Adipose tissue (tissue), 3 donors: Measurements from ENCODE around the gene GLUD2. TPM values are rescaled to one million over a fixed set of nuclear protein-coding genes. Genes with fewer than 3 reads are reported as not detected.
"Not testable (repeated sequence)": the region's sequence is repeated elsewhere in the genome, so short reads cannot be mapped to it uniquely, and the experiment has no call there.

ENCODE experiments used
- H3K27ac ChIP-seq: one replicate; pipeline ENCODE4 v1.5.1; 2013; ENCODE audit warnings: low read depth, low read length
- WGBS, 3 donors: extraction: QIAGEN DNeasy Blood & Tissue Kit; methylation state at CpG; one replicate each; pipeline ENCODE4 v1.1.7; 2013; 5-methylcytosine and 5-hydroxymethylcytosine counted together
- polyA plus RNA-seq, 3 donors: library from polyadenylated mRNA; stranded (reverse); fragments of 200-250 nt; gene quantifications; one replicate each; pipeline ENCODE4 v1.2.3, GENCODE V29; 2013
- donor health status: healthy with polysubstance abuse.
- donor health status: Bipolar disorder and iron deficiency.
- donor health status: healthy.

Gene GLUD2
- 1 to 10 TPM in 2 of 3 donors, under 1 TPM in 1; 0.82 to 3.7 (median 1.6) TPM for polyA plus RNA-seq

GRCh38 chrX:121047441-121048419 is at the start of gene GLUD2:
TSS of gene GLUD2 (plus strand) at chrX:121047610. CDS start at chrX:121047685, 75 bp downstream.
- WGBS, 3 donors = 13 to 50% (median 20%) methylated on average over 49 to 77 of the region's 82 CpGs
- not testable (repeated sequence) for H3K27ac ChIP-seq

- H3K27ac ChIP-seq = no peak overlapping the region
- WGBS, 3 donors = 73 to 90% (median 76%) methylated on average over 3 of the region's 3 CpGs
Measured at GRCh38 chrX:120999413-120999812, 48.0 kb upstream of the GLUD2 start.

DNA sequence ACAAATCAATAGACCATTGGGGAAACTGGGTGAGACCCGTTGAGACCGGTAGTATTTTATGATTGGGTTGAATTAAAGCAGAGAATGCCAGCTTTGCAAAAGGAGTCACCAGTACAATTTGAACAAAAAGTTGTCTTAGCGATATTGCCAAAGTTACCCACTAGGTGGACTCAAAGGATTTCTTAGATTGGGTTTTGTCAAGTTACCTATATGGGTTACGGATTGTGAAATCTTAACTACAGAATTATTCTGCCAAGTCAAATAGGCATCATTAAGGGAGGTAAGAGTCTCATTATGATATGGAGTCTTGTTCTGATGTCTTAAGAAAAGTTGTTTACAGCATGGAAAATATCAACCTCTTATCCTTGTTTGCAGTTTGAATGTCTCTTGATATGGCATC is 46.8 kb upstream of the GLUD2 start:
- WGBS, 3 donors = 46 to 65% (median 60%) methylated on average over 4 of the region's 4 CpGs
- H3K27ac ChIP-seq = no peak overlapping the region

DNA sequence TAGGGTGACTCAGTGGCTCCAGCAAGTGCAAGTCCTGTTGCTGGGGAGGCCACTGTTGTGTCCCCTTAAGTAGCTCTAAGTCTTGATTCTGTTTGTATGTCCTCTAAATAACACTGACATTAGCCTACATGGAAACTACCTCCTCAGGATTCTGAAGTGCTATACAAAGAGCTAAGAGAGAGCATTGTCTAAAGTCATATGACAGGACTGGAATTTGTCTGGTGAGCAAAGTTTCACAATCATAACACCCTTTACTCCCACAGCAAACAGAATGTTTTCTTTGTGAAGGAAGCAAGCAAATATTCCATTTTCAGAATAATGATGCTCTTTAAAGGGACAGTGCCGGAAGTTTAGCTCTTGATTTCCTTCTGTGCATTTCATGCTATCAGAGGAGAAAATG is 38.5 kb upstream of the GLUD2 start:
- WGBS, 3 donors = 53 to 71% (median 66%) methylated on average over 1 of the region's 1 CpG
- no peak overlapping the region for H3K27ac ChIP-seq

DNA sequence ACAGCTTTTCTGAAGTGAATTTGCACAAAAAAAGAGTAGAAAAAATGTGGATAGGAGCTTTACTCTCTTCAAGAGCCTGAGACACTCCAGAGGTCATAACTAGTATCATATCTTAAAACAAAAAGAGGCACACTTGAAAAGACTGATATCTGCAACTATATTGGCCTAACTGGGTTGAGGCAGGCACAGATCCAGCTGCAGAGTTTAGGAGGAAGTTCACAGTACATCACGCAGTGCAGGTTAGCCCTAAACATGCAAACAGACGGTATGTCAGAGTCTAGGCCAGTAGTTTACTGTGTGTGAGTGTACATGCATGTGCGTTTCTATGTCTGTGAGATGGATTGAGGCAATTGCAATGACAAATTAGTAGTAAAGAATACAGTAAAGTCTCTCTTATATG is 37.6 kb upstream of the GLUD2 start:
- WGBS, 3 donors = 67 to 72% (median 69%) methylated on average over 3 of the region's 3 CpGs
- H3K27ac ChIP-seq = no peak overlapping the region

DNA sequence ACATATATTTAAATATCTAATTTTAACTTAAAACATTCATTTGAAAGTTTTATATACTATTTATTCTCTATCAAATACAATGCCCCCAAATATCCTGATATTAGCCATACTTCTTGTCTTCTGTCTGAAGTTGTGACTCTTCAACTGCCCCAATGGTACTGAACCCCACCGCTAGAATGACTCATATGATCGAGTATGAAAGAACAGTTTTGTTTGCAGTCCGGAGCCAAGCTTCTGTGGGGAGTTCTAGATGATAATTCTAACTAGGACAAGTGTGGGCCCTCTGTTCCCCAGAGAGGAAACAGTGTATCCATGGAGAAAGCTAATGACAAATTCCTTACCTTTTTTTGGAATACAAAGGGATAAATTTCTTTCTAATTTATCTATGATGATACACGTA is 37.2 kb upstream of the GLUD2 start:
- H3K27ac ChIP-seq = no peak overlapping the region
- 41 to 59% (median 48%) methylated on average over 4 of the region's 4 CpGs for WGBS, 3 donors

GRCh38 chrX:121011254-121011653 is 36.2 kb upstream of the GLUD2 start:
- WGBS, 3 donors = 29 to 85% (median 79%) methylated on average over 7 of the region's 7 CpGs
- H3K27ac ChIP-seq = no peak overlapping the region

DNA sequence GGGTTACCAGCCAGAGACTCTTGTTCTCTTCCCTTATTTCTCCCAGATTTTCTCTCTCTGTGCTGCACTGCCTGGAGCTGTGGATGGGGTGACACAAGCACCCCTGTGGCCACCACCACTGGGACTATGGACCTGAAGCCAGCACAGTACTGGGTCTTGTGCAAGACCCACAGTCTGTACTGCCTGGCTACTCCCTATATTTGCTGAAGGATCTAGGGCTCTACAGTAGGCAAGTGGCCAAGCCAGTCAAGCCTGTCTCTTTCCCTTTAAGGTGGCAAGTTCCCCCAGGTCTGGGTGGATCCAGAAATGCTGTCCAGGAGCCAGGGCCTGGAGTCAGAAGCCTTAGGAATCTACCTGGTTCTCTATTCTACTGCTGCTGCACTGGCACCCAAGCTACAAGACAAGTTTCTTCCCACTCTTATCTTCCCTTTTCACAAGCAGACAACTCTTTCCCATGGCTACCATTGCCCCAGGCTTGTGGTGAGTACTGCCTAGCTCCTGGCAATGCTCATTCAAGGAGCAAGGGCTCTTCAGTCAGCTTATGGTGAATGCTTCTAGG is 33.4 kb upstream of the GLUD2 start:
- no peak overlapping the region for H3K27ac ChIP-seq

GRCh38 chrX:121014826-121015225 is 32.6 kb upstream of the GLUD2 start:
- H3K27ac ChIP-seq = no peak overlapping the region
- 77 to 94% (median 86%) methylated on average over 2 of the region's 2 CpGs for WGBS, 3 donors

GRCh38 chrX:121028419-121028818 is 19.0 kb upstream of the GLUD2 start:
- WGBS, 3 donors = 25 to 74% (median 65%) methylated on average over 1 of the region's 1 CpG
- no peak overlapping the region for H3K27ac ChIP-seq

DNA sequence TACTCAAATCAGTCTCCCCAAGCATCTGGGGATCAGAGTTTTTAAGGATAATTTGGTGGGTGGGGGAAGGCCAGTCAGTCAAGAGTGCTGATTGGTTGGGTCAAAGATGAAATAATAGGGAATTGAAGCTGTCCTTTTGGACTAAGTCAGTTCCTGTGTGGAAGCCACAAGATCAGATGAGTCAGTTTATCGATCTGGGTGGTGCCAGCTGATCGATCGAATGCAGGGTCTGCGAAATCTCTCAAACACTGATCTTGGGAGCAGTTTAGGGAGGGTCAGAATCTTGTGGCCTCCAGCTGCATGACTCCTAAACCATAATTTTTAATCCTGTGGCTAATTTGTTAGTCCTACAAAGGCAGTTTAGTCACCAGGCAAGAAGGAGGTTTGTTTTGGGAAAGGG is 17.3 kb upstream of the GLUD2 start:
- H3K27ac ChIP-seq = no peak overlapping the region
- 90 to 97% (median 92%) methylated on average over 4 of the region's 4 CpGs for whole genome bisulfite sequencing, 3 donors

DNA sequence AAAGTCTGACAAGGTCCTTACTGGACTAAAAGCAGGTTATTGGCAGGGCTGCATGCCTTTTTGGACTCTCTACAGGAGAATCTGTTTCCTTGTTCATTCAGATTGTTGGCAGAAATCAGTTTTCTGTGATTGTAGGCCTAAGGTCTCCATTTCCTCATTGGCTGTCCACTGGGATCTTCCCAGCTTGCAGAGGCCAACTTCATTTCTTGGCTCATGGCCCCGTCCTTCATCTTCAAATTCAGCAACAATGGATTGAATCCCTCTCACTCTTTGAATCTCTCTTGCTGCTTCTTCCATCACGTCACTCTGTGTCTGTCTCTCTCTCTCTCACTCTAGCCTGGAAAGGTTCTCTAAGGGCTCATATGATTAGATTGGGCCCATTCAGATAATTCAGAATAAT is 14.9 kb upstream of the GLUD2 start:
- no peak overlapping the region for H3K27ac ChIP-seq
- WGBS, 3 donors = 30 to 51% (median 44%) methylated on average over 1 to 2 of the region's 2 CpGs

DNA sequence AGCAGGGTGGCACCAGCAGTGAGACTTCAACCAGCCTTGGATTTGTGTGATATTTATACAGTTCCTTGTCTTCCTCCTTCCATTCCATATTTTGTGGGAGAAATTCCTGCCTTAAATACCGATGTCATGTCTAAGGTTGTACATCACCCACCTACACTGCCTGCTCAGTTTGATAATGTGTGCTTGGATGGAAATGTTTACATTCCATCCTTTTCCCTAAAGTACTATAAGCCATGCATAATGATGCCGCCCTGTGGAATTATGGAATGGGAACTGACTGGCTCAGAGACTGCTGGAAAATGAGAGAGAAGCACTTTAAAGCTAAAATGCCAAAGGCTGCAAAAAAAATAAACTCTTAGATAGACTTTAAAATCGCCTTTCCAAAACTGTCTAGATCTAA is 11.3 kb upstream of the GLUD2 start:
- no peak overlapping the region for H3K27ac ChIP-seq
- WGBS, 3 donors = 57 to 68% (median 65%) methylated on average over 3 of the region's 3 CpGs

GRCh38 chrX:121036951-121037350 is 10.5 kb upstream of the GLUD2 start:
- H3K27ac ChIP-seq = no peak overlapping the region
- 70 to 80% (median 72%) methylated on average over 4 of the region's 4 CpGs for WGBS, 3 donors

DNA sequence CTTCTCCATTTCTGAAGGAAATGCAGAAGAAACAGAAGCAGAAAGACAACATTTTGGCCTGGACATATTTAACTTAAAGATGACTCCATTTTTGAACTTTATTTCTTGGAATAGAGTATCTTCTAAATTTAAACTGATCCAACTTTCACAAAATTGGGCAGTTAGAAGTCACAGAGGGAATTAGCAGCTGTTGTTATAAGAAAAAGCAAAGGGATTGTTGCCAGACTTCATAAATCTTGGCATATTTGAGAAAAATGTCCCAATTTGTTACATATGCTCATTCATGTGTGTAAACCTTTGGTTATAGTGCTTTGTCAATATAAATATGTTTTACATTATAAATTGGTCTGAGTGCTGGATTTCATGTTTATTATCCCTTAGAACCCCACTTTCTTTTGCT is 3.4 kb downstream of the GLUD2 start:
- H3K27ac ChIP-seq = no peak overlapping the region

- no peak overlapping the region for H3K27ac ChIP-seq
- 75 to 90% (median 81%) methylated on average over 2 of the region's 2 CpGs for WGBS, 3 donors
Measured at GRCh38 chrX:121052122-121052521, 4.7 kb downstream of the GLUD2 start.

- H3K27ac ChIP-seq = no peak overlapping the region
- 92 to 98% (median 96%) methylated on average over 3 of the region's 3 CpGs for WGBS, 3 donors
Measured at GRCh38 chrX:121062289-121062688, 14.9 kb downstream of the GLUD2 start.

- WGBS, 3 donors = 81 to 92% (median 92%) methylated on average over 6 of the region's 6 CpGs
- no peak overlapping the region for H3K27ac ChIP-seq
Measured at GRCh38 chrX:121064579-121064978, 17.2 kb downstream of the GLUD2 start.

DNA sequence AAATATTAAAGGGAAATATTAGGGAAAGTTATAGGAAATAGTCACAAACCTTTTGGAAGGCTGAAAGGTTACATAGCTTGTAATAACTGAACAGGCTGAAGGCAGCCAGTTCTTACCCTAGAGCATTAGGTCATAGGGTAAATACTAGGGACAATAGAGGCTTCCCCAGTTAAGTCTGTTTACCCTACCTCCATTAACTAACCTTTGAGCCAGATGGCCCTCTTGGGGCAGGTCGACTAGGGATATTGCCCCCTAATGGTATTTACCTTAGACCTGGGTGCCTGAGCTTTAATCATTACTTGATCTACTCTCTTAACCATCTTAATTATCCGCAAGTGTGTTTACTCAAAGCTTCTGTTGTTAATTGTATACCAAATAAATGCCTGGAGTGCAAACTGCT is 36.8 kb downstream of the GLUD2 start:
- H3K27ac ChIP-seq = not testable (repeated sequence)
- 52 to 69% (median 56%) methylated on average over 2 of the region's 2 CpGs for WGBS, 3 donors
